ENCODE data around the gene XRN1.

The XRN1 gene

DNA sequence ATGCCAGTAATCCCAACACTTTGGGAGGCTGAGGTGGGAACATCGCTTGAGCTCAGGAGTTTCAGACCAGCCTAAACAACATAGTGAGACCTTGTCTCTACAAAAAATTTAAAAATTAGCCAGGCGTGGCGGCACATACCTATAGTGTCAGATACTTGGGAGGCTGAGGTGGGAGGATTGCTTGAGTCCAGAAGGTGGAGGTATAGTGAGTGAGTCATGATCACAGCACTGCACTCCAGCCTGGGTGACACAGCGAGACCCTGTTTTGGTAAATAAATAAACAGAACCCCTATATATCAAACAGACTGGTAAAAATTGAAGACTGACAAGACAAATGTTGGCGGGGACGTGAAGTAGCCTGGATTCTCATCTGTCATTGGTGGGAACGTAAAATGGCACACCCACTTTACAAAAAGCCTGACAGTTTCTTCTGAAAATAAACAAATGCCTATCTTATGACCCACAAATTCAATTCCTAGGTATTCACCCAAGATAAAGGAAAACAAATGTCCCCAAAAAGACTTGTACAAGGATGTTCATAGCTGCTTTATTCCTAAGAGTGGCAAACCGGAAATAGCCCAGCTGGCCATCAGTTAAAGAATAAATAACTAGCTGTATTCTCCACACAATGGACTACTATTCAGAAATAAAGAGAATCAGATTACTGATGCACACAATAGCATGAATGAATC lies 175.5 kb downstream of the XRN1 start:
- FAIRE-seq = no peak
- no peak for DNase-seq (ENCODE audit: insufficient read length, low spot score)

DNA sequence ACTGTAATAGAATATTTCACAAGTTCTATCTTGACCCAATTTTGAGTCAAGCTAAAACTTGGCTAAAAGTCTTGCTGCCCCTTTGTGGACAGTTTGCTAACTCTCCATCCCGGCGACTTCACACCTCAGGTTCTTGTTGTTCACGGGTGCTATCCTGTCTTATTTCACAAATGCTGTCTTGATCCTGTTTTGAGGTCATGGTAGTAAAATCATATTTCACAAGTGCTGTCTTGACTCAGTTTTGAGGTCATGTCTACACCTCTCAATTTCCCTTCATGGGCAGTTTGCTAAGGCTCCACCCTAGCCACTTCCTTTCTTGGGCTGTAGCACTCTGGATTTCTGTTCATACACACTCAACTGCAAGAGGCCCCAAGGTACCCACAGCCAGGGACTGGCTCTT lies 177.4 kb downstream of the XRN1 start:
- no peak for DNase-seq (ENCODE audit: insufficient read length, low spot score)
- no peak for FAIRE-seq

DNA sequence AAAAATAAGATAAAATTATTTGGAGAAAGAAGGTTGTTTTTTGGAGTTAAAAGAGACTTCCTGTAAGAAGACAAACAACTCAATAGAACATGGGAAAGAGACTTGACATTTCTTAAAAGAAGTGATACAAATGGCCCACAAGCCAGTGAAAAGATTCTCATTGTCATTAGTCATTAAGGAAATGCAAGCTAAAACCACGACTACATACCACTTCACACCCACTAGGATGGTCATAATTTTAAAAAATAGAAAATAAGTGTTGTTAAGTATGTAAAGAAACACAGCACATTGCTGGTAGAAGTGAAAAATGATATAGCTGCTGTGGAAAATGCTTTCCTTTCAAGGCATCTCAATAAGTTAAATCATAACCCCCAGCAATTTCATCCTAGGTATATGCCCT lies 178.1 kb downstream of the XRN1 start:
- DNase-seq (ENCODE audit: insufficient read length, low spot score) = no peak
- no peak for FAIRE-seq

DNA sequence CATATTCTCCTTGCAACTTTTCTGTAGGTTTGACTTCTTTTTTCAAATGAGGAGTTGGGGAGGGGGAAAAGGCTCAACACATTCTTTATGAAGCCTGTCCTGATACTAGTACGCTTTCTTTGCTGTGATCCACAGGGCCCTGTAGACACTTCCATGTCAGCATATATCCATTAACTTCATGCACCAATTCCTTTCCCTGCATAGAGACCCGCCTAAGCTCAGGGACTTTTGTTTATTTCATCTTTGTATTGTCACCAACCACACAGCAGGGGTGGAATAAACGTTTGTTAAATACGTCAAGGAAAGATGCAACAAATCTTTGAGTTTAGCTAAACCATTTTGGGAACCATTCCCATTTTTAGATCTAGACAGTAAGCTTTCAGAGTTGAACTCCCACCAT lies 179.4 kb downstream of the XRN1 start:
- DNase-seq (ENCODE audit: insufficient read length, low spot score) (no peak), FAIRE-seq (no peak)

DNA sequence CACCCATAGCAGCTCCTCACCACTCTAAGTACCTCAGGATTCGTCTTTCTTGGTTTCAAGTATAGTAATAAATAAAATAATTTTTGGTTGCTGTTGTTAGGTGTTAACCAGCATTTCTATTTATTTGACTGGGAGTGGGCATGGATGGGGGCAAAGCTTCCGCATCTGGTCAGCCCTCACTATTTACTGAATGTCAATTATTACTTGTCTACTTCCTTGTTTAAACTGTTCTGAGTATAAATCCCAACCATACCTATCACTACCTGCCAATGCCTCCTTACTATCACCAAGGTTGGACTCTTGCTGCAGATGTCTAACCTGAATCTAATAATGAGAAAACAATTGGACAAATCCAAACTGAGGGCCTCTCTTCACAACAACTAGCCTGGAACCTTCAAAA lies 180.6 kb downstream of the XRN1 start:
- FAIRE-seq = no peak
- no peak for DNase-seq (ENCODE audit: insufficient read length, low spot score)

DNA sequence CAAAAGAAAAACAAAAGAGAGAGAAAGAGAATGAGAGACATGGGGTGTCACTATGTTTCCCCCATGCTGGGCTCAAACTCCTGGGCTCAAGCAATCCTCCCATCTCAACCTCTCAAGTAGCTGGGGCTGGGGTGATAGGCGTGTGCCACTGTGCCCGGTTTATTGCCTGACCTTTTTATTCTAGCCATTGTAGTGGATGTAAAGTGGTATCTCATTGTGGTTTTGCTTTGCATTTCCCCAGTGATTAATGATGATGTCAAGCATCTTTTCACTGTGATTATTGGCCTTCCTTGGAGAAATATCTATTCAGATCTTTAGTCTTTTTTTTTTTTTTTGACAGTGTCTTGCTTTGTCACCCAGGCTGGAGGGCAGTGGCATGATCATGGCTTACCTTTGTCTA lies 184.7 kb downstream of the XRN1 start:
- DNase-seq (ENCODE audit: insufficient read length, low spot score) = no peak

DNA sequence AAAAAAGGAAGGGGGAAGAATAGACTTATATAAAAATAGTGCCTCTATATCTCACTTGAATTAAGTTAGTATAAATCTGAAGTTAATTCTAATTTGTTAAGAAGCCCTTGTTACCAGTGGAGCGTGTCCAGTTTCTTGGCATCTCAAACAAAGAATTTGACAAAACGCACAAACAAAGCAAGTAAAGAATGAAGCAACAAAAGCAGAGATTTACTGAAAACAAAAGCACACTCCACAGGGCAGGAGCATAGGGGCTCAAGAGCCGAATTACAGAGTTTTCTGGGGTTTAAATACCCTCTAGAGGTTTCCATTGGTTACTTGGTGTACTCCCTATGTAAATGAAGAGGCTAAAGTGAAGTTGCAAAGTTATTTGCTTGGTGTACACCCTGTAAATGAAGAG lies 188.5 kb downstream of the XRN1 start:
- FAIRE-seq (no peak), DNase-seq (ENCODE audit: insufficient read length, low spot score) (no peak)

More for the DNA sequence above, 184.7 kb downstream of the XRN1 start:
- no peak for FAIRE-seq

DNA sequence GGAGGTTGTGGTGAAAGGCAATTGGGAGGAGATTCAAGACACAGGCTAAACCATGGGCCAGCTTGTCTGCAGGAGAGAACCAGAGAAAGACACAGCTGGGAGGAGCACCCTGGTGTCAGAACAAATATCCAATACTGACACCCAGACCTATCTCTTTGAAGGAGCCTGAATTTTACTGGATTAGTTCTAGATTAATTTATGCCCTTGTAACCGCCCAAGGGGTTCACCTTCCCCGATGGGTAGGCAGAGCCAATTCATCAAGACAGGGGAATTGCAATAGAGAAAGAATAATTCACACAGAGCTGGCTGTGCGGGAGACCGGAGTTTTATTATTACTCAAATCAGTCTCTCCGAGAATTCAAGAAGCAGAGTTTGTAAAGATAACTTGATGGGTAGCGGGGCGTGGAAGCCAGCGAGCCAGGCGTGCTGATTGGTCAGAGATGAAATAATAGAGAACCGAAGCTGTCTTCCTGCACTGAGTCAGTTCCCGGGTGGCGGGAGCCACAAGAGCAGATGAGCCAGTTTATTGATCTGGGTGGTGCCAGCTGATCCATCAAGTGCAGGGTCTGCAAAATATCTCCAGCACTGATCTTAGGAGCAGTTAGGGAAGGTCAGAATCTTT lies 191.0 kb downstream of the XRN1 start:
- no peak for FAIRE-seq
- DNase-seq (ENCODE audit: insufficient read length, low spot score) = no peak

All from GM19239 (cell line).